Activated naive CD4-positive, alpha-beta T cell (primary cell): ENCODE measurements around the gene GPC3.

ENCODE experiments used
- DNase-seq, 4 experiments: peaks; one replicate each; lab custom pipeline; 2025; lab: John Stamatoyannopoulos, UW

GPC3 gene

DNA sequence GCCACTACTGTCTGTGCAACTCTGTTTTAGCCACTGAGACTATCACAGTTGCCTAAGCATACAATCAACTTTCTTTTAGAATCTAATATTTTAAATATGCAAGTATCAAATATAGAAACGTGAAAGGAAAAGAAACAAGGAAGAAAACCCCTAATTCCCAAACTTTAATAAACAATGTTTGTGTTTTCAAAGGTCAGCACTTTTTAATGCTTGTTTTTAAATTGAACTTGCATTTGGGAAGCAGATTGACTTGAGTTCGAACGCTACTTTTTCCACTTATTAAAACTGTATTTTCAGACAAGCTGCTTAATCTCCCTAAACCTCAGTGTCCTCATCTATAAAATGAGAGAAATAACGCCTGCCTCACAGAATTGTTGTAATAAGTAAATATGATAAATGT is 384.3 kb downstream of the GPC3 start:
- DNase-seq: no peak

GRCh38 chrX:133600536-133600935 is 384.9 kb downstream of the GPC3 start:
- DNase-seq: no peak

DNA sequence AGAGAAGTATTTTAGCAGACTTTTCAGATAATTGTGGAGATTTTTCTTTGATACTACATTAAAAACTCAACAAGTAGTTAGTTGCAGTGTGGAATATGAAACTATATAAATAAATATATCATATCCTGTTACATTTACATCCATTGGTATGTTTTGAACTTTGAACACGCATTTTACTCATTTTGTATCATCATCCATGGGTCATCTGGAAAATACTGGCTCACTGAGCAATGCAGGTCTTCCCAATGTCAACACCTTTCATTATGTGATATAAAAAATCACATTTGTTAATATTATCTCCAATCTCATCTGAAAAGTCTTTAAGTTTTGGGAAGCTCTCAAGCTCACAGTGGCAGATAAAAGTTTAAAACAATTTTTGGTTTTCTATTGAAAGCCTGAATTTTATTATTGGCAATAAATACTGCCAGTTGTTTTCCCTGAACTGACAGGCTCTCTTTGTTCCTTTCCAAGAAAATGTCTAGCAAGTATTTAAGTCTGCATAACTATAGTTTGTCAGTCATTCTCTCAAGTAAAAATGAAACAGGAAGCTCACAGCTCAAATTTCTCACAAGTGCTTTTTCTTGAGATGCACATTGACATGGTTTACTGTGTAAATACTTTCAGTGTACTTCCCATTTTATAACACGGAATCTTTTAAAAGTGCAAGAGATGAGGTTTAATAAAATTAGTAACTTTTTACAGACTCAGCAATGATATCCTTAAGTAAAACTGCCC is 386.6 kb downstream of the GPC3 start:
- DNase-seq: no peak

DNA sequence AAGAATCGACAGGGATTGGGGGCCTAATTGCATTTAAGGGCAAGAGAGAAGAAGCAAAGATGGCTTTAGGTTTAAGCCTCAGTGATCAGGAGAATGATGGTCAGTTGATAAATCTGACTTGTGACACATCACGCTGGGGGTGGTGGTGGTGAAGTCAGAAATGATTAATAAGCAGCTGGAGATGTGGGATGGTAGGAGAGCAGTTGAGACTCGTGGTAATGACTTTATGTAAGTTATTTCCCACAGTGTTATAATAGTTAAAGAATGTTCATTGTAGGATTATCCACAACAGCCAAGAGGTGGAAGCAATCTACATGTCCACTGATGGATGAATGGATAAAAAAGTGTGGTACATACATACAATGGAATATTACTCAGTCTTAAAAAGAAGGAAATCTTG is 391.2 kb downstream of the GPC3 start:
- no peak for DNase-seq

GRCh38 chrX:133593531-133593930 is 391.9 kb downstream of the GPC3 start:
- no peak for DNase-seq

- no peak for DNase-seq
Observed at GRCh38 chrX:133590703-133591505, 394.5 kb downstream of the GPC3 start.

DNA sequence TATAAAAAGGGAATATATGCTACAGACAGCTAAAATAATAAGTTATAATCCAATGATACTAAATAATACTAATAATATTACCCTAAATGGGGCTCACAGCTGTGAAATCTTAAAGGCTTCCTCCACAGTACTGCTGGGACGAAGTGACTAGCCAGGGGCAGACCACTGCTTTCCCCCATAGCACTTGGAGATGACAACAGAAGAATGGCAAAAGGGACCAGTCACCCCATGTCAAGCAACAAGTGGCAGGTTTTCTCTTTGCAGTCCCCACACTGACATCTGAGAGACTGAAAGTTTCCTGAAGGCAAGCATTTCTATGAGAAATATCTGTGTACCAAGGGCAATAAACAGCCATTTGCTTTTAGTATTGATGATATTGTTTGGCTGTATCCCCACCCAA is 396.6 kb downstream of the GPC3 start:
- no peak for DNase-seq

DNA sequence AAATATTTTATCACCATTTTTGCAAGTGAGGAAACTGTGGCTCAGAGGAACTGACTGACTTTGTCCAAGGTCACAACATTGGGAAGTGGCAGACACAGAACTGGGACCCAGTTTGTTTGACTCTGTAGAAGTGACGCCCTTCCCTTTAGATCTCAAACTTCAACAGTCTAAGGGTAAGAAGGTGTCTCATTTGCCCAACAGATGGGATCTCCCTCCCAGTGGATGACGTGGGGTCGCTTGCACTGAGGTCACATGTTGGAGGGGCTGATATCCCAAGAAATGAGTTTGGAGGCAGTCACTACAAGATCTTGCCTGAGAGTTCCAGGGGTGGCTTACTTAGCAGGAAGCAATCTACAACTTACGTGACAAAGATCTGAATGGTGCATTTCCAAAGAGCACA is 397.6 kb downstream of the GPC3 start:
- DNase-seq: no peak

GRCh38 chrX:133587071-133587470 is 398.3 kb downstream of the GPC3 start:
- DNase-seq: no peak

- DNase-seq: no peak
Observed at GRCh38 chrX:133586443-133586842, 399.0 kb downstream of the GPC3 start.

DNA sequence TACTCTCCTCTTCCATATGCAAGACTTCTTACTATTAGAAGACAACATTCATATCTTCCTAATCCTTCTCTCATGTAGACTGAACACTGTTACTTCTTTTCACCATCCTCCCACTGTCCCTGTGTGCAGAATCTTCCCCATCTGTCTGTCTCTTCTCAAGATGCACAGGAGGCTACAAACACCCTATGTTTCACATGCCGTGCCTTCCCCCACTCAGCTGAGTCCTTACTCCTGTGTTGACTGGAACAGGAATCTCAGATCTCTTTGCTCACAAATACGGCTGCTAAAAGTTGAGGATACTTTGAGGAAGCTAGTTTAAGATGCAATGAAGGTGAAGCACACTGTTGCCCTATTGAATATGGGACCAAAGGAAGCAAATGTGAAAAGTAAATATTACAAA is 401.6 kb downstream of the GPC3 start:
- no peak for DNase-seq

GRCh38 chrX:133580625-133581024 is 404.8 kb downstream of the GPC3 start:
- DNase-seq: no peak

DNA sequence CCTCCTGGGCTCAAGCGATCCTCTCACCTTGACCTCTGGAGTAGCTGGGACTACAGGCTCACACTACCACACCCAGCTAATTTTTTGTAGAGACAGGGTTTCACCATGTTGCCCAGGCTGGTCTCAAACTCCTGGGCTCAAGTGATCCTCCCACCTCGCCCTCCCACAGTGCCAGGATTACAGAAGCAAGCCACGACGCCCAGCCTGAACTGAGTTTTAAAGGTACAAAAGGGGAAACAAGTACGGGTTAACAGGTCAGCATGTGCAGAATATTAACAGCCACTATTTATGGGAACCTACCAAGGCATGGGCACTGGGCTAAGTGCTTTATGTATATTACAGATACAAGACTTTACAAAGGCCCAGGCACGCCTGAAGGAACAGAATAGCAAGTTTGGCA is 405.8 kb downstream of the GPC3 start:
- DNase-seq: no peak

DNA sequence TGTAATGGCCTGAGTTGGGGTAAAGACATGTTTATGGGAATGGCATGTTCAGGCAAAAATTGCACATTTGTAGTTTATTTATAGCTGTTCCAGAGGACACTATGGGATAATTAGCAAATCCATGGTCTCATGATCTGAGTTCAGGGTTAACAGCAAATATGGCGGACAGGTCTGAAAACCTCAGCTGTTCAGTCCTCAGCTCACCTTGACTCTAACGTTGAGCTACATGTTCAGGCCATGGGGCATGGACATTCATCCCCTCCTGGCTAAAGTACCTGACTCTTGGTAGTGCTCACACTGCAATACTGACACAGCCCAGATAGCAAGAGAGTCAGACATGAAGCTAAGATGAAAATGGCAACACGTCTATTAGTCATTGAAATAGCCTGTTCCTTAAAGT is 408.5 kb downstream of the GPC3 start:
- no peak for DNase-seq

GRCh38 chrX:133575501-133576136 is 409.8 kb downstream of the GPC3 start:
- DNase-seq: no peak

DNA sequence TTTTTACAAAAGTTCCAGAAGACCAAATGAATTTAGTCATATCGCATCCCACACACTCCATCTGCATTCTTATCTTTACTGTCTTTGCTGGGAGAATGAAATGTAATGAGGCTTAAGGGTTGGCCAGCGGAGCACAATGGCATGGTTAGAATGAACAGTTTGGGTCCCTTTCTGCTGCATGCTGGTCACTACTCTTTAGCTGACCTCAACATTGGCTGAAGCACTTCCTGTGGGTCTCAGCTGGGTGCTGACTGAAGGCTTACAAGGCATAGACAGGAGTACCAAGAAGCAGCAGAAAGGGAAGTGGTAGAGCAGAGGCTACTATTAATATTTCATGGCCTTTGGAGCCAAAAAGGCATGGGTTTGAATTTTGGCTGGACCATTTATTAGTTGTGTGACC is 410.7 kb downstream of the GPC3 start:
- DNase-seq: no peak

- DNase-seq: no peak
Observed at GRCh38 chrX:133570549-133570948, 414.8 kb downstream of the GPC3 start.

GRCh38 chrX:133569217-133569616 is 416.2 kb downstream of the GPC3 start:
- DNase-seq: no peak

DNA sequence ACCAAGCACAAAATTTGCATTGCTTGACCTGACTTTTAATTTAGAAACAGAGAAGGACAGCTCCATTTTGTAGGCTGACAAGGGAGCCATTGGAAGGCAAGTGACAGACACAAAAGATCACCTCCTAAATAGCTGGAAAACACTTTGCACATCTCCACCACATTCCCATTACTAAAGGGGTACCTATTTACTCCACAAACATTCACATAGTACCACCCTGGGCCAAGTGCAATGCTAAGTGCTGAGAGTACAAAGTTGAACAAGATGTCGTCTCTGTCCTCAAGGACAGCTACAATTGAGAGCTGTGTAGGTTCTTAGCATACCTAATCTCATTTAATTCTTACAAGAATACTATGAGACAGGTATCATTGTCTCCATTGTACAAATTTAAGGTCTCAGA is 417.3 kb downstream of the GPC3 start:
- no peak for DNase-seq

DNA sequence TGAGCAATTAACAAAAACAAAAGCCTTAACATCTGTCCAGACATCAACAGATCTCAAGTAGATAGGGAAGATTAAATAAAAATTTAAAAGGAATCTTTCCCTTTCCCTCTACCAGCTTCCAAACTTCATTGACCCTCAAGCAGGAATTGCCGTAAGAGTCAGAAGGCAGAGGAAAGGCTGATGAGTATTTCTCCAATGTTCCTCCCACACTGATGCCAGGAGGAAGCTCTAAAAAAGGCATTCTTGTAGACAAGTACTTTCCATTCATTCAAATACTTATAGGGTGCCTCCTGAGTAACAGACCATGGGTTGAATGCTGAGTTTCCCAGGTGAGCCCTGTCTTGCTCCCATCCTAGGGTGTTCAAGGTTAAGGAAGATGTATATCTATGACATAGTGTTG is 418.5 kb downstream of the GPC3 start:
- DNase-seq: no peak

- no peak for DNase-seq
Observed at GRCh38 chrX:133563705-133564104, 421.7 kb downstream of the GPC3 start.

GRCh38 chrX:133561251-133561650 is 424.1 kb downstream of the GPC3 start:
- no peak for DNase-seq

- no peak for DNase-seq
Observed at GRCh38 chrX:133559909-133560308, 425.5 kb downstream of the GPC3 start.
